NT2/D1 (cell line): ENCODE measurements around the gene COL1A2.

ENCODE experiments used
- SUZ12 ChIP-seq: IDR thresholded peaks from 2 replicates; pipeline ENCODE4 v1.6.1; 2011; ENCODE audit not compliant: insufficient read length, insufficient read depth; ENCODE audit errors: extremely low read depth
- YY1 ChIP-seq: IDR thresholded peaks from 2 replicates; pipeline ENCODE4 v1.6.1; 2011; ENCODE audit not compliant: insufficient read length, insufficient read depth

- TF ChIP-seq YY1 (no peak), SUZ12 (no peak)
These were observed 57.5 kb downstream of the COL1A2 start for GRCh38 chr7:94452239-94452638.
